Pancreas (tissue), 10 donors: ENCODE data around the gene CAMK1D. TPM values are rescaled to one million over a fixed set of nuclear protein-coding genes. Genes with fewer than 3 reads are reported as not detected.

ENCODE experiments used
- ATAC-seq, 4 donors: fragments of 200-7000 bp; cut with Tn5 transposase; one replicate each; pipeline versions ENCODE4 v1.8.0 to v1.9.1; 2020; ENCODE audit warnings: mild to moderate bottlenecking in 4 of 4, moderate library complexity in 4 of 4
- DNase-seq, 6 donors: peaks; one replicate each; pipeline ENCODE4 v3.0.0-alpha.2; 2020
- FAIRE-seq: peaks from 2 replicates; lab custom pipeline; 2012; peaks lifted over from hg19 to GRCh38; lab: Jason Lieb, UNC
- H3K27ac ChIP-seq, 4 donors: fragments of 200-600 bp; sonication (generic); 1 replicate in 3 of 4; 2 replicates in 1 of 4; pipeline versions ENCODE4 v1.5.0 to v1.8.0; 2020
- H3K27me3 ChIP-seq, 4 donors: fragments of 200-600 bp; one replicate each; pipeline ENCODE4 v1.8.0; 2021
- H3K36me3 ChIP-seq, 3 donors: fragments of 200-600 bp; sonication (generic) in 1 of 3; one replicate each; pipeline versions ENCODE4 v1.5.0 to v1.8.0; 2020 to 2021
- H3K4me1 ChIP-seq, 3 donors: fragments of 200-600 bp; one replicate each; pipeline ENCODE4 v1.8.0; 2021
- H3K4me3 ChIP-seq, 4 donors: fragments of 200-600 bp; sonication (generic) in 2 of 4; one replicate each; pipeline versions ENCODE4 v1.5.0 to v1.8.0; 2020 to 2021
- H3K9me3 ChIP-seq, 4 donors: fragments of 200-600 bp; one replicate each; pipeline ENCODE4 v1.8.0; 2021
- WGBS, 2 donors: extraction: QIAGEN DNeasy Blood & Tissue Kit; methylation state at CpG; one replicate each; pipeline ENCODE4 v1.1.7; 2013; 5-methylcytosine and 5-hydroxymethylcytosine counted together
- intact Hi-C, 3 donors: fragments of 100-400 bp; cut with DNase I; formaldehyde crosslinking; loops; one replicate each; pipeline versions ENCODE4 v1.11.1 to v1.14.2; 2022
- polyA plus RNA-seq, 2 donors: library from polyadenylated mRNA; stranded (reverse); fragments of 200-250 nt; gene quantifications; one replicate each; pipeline ENCODE4 v1.2.3, GENCODE V29; 2013
- total RNA-seq, 6 donors: library from RNA; stranded (reverse); fragmentation: NEBNext Ultra II Directional in 4 of 6; extraction: Animal tissue kit (Norgen Biotek cat#: 25700) in 4 of 6; gene quantifications; one replicate each; pipeline versions ENCODE4 v1.2.1 to v1.2.4, GENCODE V29; 2021 to 2023
- TF ChIP-seq, protein P1 (sequence below), 4 donors: fragments of 200-600 bp; sonication (generic) in 3 of 4; IDR thresholded peaks; one replicate each; pipeline versions ENCODE4 v1.5.0 to v1.8.0; 2021; ENCODE audit warnings: antibody characterized with exemption in 4 of 4
- donor health status: healthy with polysubstance abuse.
- donor health status: DM: no; HTN: no; CAD: no; lungs with moderate emphysema.
- donor health status: DM: no; HTN: no; CAD: no.
- donor health status: control.
- donor health status: control.
- donor health status: Bipolar disorder and iron deficiency.
- donor health status: DM: yes; HTN: yes; CAD: no.
- donor health status: DM: no; HTN: no; CAD: no.
- donor health status: DM: no; HTN: no; CAD: no.
- donor health status: DM: yes; HTN: yes; CAD: no.

Gene CAMK1D
- total and polyA plus RNA-seq, 8 donors, result 2.9 to 30.1 (median 22.7) TPM

GRCh38 chr10:12509016-12509793, 159.9 kb downstream of the CAMK1D start:
- TF ChIP-seq, protein P1, sequence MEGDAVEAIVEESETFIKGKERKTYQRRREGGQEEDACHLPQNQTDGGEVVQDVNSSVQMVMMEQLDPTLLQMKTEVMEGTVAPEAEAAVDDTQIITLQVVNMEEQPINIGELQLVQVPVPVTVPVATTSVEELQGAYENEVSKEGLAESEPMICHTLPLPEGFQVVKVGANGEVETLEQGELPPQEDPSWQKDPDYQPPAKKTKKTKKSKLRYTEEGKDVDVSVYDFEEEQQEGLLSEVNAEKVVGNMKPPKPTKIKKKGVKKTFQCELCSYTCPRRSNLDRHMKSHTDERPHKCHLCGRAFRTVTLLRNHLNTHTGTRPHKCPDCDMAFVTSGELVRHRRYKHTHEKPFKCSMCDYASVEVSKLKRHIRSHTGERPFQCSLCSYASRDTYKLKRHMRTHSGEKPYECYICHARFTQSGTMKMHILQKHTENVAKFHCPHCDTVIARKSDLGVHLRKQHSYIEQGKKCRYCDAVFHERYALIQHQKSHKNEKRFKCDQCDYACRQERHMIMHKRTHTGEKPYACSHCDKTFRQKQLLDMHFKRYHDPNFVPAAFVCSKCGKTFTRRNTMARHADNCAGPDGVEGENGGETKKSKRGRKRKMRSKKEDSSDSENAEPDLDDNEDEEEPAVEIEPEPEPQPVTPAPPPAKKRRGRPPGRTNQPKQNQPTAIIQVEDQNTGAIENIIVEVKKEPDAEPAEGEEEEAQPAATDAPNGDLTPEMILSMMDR (IDR thresholded peaks at IDR 0.05), result no peak
- Histone ChIP-seq H3K4me1 (no peaks in the 10 kb centered on the region), H3K27ac (no peak overlapping the region), H3K36me3 (no peaks in the 10 kb centered on the region), H3K9me3 (no peaks in the 10 kb centered on the region), H3K27me3 (no peaks in the 10 kb centered on the region), H3K4me3 (no peak overlapping the region)
- ATAC-seq (peak in 1 of 4 donors; percentile 15), FAIRE-seq (no peak), DNase-seq (no peak)
- 80 to 81% methylated on average over 5 of the region's 5 CpGs for WGBS, 2 donors
- intact Hi-C loops, result no loop called here

GRCh38 chr10:12509794-12510100, 160.4 kb downstream of the CAMK1D start:
- H3K36me3 ChIP-seq, result no peaks in the 10 kb centered on the region
- DNase-seq (no peak), FAIRE-seq (no peak), ATAC-seq (no peak)
- no peak overlapping the region for H3K27ac ChIP-seq
- WGBS, 2 donors, result 93 to 98% methylated on average over 2 of the region's 2 CpGs
- TF ChIP-seq, protein P1 (IDR thresholded peaks at IDR 0.05), result no peak
- no peaks in the 10 kb centered on the region for H3K9me3 ChIP-seq
- no peaks in the 10 kb centered on the region for H3K4me1 ChIP-seq
- no peaks in the 10 kb centered on the region for H3K27me3 ChIP-seq
- H3K4me3 ChIP-seq, result no peak overlapping the region
- intact Hi-C loops, result no loop called here

- 78 to 87% methylated on average over 8 of the region's 8 CpGs for WGBS, 2 donors
- no peak for DNase-seq
- TF ChIP-seq, protein P1 (IDR thresholded peaks at IDR 0.05), result no peak
- H3K27ac ChIP-seq, result no peak overlapping the region
- H3K4me1 ChIP-seq, result no peaks in the 10 kb centered on the region
- H3K27me3 ChIP-seq, result no peaks in the 10 kb centered on the region
- no peak for ATAC-seq
- intact Hi-C loops, result no loop called here
- H3K9me3 ChIP-seq, result no peaks in the 10 kb centered on the region
- H3K36me3 ChIP-seq, result no peaks in the 10 kb centered on the region
- FAIRE-seq, result no peak
- no peak overlapping the region for H3K4me3 ChIP-seq
Observed at GRCh38 chr10:12510501-12510941, 161.2 kb downstream of the CAMK1D start.

- intact Hi-C loops, result no loop called here
- no peak overlapping the region for H3K4me3 ChIP-seq
- no peak overlapping the region for H3K27ac ChIP-seq
- H3K9me3 ChIP-seq, result no peaks in the 10 kb centered on the region
- H3K4me1 ChIP-seq, result no peaks in the 10 kb centered on the region
- TF ChIP-seq, protein P1 (IDR thresholded peaks at IDR 0.05), result no peak
- ATAC-seq (no peak), DNase-seq (no peak), FAIRE-seq (no peak)
- 61 to 90% methylated on average over 4 of the region's 4 CpGs for WGBS, 2 donors
- H3K36me3 ChIP-seq, result no peaks in the 10 kb centered on the region
- no peaks in the 10 kb centered on the region for H3K27me3 ChIP-seq
Observed at GRCh38 chr10:12510984-12511383, 161.6 kb downstream of the CAMK1D start.

- 96 to 97% methylated on average over 9 of the region's 9 CpGs for WGBS, 2 donors
- Histone ChIP-seq H3K27ac (no peak overlapping the region), H3K9me3 (no peaks in the 10 kb centered on the region), H3K27me3 (no peaks in the 10 kb centered on the region), H3K4me3 (no peak overlapping the region), H3K36me3 (no peaks in the 10 kb centered on the region), H3K4me1 (no peaks in the 10 kb centered on the region)
- ATAC-seq, result no peak
- TF ChIP-seq, protein P1 (IDR thresholded peaks at IDR 0.05), result no peak
- intact Hi-C loops, result no loop called here
- FAIRE-seq, result no peak
- no peak for DNase-seq
Observed at GRCh38 chr10:12511651-12512050, 162.3 kb downstream of the CAMK1D start.
